GM15510 (cell line): Measurements from ENCODE around the gene GPX4.

Experiments
- POLR2A ChIP-seq: IDR thresholded peaks from 3 replicates; pipeline ENCODE4 v1.6.1; 2011; ENCODE audit warnings: borderline replicate concordance; ENCODE audit not compliant: insufficient read length; ENCODE audit errors: extremely low read depth

The GPX4 gene

GRCh38 chr19:1109697-1110671 is 6.2 kb downstream of the GPX4 start:
- TF ChIP-seq POLR2A = no peak

- no peak for TF ChIP-seq POLR2A
These were observed 7.2 kb downstream of the GPX4 start for GRCh38 chr19:1110809-1111640.

- no peak for TF ChIP-seq POLR2A
These were observed 8.0 kb downstream of the GPX4 start for GRCh38 chr19:1111641-1112267.

- TF ChIP-seq POLR2A = no peak
These were observed 8.7 kb downstream of the GPX4 start for GRCh38 chr19:1112268-1113029.

GRCh38 chr19:1113030-1113985 is 9.5 kb downstream of the GPX4 start:
- TF ChIP-seq POLR2A = no peak

GRCh38 chr19:1113986-1114483 is 10.2 kb downstream of the GPX4 start:
- TF ChIP-seq POLR2A = no peak

- no peak for TF ChIP-seq POLR2A
These were observed 12.0 kb downstream of the GPX4 start for GRCh38 chr19:1115646-1116420.

GRCh38 chr19:1116726-1117581 is 13.2 kb downstream of the GPX4 start:
- no peak for TF ChIP-seq POLR2A

- TF ChIP-seq POLR2A = no peak
These were observed 13.9 kb downstream of the GPX4 start for GRCh38 chr19:1117654-1118053.

GRCh38 chr19:1118999-1119398 is 15.2 kb downstream of the GPX4 start:
- TF ChIP-seq POLR2A = no peak

GRCh38 chr19:1119475-1120217 is 15.9 kb downstream of the GPX4 start:
- TF ChIP-seq POLR2A = no peak
